Activated CD4-positive, alpha-beta T cell treated with anti-CD3 and anti-CD28 coated beads, Interleukin-2, amount 50 U/mL, for 1 hour (primary cell): ENCODE data around the gene DFFA.
"Not testable (repeated sequence)": the region's sequence is repeated elsewhere in the genome, so short reads cannot be mapped to it uniquely, and the experiment has no call there.

Source experiments
- DNase-seq: peaks from one replicate; pipeline ENCODE4 v3.0.0-alpha.2; 2020

The DFFA gene, protein sequence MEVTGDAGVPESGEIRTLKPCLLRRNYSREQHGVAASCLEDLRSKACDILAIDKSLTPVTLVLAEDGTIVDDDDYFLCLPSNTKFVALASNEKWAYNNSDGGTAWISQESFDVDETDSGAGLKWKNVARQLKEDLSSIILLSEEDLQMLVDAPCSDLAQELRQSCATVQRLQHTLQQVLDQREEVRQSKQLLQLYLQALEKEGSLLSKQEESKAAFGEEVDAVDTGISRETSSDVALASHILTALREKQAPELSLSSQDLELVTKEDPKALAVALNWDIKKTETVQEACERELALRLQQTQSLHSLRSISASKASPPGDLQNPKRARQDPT

DNA sequence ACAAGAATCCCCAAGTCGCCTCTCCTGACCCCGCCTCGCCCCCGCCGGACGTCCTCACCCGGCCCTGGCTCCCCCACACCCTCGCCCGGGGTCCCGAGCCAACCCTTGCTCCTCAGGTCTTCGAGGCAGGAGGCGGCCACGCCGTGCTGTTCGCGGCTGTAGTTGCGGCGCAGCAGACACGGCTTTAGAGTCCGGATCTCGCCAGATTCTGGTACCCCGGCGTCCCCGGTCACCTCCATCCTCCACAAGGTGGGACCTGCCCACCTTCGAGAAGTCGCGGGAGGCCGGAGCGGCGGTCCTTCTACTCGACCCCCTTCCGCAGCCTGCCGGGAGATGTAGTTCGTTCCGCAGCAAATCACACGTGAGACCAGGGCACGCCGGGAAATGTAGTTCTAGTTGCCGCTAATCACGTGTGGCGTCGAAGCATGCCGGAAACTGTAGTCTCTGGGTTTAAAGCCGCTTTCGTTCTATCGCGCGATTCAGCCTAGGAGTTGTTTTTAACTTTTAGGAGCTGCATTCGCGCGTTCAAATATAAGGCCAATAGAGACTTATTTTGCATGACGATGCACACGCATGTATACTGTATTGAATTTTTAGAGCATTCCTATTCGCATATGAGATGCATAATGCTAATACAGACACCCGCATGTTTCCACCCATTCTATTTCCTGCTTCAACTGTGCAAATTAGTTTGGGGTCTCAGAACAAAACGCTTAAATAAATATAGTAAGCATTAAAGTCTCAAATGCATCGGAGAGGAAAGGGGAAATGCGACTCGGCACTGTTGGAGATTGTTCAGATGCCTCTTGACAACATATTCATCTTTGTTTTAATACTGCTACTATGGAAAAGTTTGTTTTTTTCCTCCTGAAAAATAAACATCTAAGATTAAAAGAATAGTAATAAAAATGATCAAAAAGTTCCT is at the start of gene DFFA:
Gene DFFA, minus strand, starts transcription at position 310 of the 925 bp plus-strand sequence. Its CDS starts 71 bp downstream, at position 239.
- DNase-seq, result peak; percentile 89

DNA sequence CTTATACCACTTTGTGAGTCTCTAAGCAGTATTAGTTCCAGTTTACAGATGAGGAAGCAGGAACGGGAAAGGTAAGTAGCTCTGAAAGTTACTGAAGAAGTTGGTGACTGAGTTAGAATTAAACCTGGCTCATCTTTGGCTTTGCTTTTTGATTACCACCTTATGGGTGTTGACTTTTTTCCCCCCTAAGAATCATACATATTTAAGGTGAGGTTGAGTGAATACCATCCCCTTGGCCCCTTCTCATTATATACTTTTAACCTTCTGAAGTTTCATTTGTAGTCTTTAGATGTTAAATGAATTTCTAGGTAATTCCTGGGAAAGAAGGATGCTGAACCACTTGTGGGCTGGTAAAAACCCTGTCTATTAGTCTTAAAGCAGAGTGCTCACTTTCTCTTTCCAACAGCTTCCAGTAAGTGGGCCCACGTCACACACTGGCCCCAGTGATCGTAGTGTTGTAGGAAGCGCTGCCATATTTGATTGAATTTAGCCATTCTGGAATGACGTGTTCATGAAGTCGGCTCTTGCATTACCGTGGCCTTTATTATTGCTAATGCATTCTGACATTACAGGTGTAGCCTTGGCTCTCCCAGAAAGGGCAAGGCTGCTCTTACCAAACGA is 49.3 kb upstream of the DFFA start:
- no peak for DNase-seq

DNA sequence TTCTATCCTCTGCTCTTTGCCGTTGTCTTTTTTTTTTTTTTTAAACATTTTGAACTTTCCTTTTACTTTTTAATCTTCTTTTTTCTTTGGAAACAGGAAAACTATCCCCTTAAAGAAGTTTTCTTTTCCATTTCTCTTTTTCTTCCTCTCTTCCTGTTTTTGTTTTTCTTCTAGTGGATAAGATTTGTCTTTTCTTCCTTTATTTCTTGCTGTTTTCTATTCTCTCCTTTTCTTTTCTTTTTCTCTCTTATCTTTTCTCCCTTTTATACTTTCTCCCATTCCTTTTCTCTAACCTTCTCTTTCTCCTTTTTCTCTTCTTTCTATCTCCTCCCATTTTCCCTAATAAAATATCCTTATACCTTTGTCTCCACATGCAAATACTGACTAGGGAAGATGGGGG is 48.6 kb upstream of the DFFA start:
- no peak for DNase-seq

DNA sequence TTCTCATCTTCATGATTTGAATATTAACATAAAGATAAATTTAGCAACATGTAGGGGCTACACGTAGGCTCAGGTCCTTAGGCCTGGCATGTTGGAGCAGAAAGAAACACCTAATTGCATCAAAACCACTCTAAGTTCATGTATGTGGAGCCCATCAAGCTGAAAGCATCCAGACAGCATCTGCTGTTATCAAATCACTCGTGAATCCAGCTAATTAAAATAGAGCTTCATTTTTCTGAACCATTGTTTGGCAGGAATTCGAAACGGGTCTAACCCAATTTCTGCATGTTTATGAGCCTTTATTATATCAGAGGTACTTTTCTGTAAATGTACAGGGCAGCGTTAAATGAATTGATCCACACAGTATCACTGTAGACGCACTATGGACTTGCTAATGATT is 48.2 kb upstream of the DFFA start:
- DNase-seq, result no peak

DNA sequence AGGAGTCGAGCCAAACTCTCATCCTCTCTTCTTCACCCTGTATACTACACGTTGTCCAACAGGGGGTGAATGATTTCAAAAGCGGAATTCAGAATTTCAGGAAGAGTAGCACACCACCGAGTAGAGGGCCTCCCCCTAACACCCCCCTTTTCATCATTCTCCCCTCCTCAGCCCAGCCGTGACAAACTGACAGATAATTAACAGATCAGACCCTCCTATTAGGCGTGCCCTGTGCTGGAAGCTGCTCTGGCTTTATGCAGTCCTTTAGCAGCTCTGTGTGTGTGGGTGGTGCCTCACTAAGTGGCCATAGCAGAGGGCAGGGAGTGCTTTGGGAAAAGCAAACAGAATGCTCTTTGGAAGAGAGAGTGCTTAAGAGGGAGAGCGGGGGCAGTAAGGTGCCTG is 46.7 kb upstream of the DFFA start:
- no peak for DNase-seq

DNA sequence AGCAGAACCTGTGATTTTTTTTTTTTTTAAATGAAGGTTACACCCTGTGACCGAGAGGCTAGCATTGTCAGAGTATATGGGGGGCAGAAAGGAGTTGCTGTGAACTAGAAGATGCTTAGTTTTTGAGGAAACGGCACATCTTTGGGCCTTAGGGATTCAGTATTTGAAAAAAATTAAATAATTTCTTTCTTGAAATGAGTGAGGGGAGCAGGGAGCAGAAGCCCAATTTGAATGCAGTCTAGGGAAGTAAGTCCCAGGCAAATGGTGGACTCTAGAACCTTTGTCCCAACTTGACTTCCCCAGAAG is 45.3 kb upstream of the DFFA start:
- DNase-seq, result no peak

DNA sequence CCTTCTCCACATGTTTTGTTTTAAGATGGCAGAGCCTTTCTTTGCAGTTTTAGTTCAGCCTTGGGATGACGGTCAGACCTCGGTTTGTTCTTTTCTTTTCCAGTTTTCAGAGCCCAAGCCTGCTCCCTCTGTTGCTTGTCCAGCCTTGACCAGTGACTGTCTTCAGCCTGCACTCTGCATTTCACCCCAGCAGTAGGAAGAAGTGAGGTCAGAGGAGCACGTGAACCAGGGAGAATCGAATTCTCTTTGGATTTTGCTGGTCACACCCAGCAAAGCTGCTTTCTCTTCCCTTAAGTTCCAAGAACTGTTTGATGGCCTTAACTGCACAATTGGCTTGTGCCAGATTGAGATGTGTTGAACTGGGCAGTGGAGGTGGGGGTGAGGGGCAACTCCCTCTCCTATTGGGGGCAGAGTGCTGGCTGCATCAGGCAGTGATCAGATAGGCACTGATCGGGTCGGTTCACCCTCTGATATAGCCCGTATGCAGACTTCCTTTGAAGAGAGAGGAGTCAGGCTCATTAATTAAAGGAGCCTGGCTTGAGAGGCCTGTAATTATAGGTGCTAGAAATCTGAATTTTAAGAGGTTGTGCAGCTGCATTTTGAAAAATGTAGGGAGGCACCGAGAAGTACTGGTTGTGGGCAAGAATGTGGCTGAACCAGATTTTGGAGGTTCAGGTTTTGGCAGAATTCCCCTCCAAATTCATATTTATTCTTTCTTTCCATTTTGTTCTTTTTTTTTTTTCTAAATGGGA is 44.8 kb upstream of the DFFA start:
- DNase-seq, result no peak

DNA sequence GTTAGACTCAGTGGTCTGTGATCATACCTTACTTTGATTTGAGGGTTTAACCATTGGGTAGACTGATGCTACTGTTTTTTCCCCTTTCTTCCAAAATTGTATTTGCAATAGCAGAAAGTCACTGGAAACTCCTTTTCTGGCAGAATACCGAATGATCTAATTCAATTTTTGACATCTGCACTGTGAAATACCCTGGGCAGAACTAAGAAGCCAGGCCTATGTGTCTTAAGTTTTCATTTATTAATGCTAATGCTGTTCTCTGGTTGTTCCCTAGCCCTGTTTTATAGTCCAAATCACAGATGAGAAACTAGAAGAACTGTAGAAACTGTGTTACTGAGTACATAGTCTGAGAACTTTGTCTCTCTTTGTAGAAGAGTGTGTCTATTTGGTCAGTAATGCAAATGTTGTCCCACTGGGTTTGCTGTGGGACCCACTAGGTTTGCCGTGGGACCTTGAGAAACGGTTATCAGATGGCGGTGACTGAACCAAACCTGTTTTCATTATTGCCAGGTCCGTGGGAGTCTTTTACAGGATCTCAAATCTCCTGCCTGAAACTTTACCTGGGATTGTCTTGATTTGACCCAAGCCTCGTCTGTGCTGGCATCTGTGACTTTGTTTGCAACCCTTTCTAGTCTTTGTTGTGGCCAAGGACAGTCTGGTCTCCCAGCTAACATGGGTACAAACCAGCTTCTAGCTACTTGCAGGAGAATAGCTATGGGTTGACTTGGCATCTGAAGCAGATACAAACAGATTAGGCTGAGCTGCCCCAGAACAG is 43.8 kb upstream of the DFFA start:
- DNase-seq, result no peak

DNA sequence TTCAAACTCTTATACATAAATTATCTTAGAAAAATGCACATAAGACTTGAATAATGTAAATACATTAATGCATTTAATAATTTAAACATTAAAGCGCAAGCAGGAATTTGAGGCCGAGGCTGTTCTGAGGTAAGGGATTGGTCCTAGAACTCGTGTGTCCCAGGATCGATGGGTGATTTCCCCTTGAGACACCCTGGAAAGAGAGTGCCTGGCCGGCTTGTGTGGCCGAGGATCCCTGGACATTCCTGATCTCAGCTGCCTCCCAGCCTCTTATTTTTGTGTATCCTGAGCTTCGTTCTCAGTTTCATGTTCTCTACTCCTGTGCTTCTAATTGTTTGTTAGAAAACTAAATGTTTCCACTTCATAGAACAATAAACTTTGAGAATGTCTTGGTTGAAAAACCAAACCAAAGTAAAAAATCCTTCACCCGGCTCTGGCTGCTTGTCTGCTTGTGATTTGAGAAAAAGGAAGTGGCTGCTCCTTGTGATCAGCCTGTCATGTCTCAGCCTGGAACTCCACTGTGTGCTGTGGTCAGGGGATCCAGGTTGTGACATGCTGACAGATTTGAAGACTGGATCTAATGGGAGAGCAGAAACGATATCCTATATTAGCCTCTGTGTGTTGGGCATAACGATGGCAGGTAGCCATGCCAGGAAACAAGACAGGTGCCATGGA is 43.1 kb upstream of the DFFA start:
- DNase-seq, result no peak

DNA sequence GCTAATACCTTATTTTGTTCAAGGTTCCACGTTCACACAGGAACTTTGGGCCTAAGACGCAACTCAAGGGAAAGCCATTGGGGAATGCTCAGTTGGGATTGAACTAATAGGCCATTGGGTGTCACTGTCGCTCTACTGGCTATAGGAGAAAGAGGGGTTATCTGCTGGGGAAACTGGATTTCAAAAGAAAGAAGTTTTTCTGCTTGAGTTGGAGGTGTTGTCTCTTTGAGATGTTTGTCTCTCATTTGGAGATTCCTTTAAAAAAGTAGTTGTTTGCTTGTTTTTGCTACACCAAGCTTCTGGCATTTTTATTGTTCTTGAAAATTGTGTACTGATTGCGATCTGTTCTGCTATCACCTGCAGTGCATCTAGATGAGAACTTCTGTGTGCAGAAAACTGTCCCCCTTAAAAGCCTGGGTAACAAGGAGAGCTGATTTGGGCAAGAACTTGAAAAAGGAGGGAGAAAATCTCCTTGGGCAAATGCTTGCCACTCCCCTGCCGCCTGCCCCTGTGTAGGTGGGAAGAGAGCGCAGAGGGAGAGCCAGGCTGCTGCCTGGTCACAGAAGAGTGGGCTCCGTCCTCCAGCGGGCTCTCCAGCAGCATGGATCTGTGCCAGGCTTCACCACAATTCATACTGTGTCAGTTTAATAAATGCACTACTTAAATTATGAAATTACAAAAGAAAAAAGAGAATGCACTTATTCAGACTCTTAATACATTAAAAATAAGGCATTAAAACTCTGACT is 42.3 kb upstream of the DFFA start:
- peak; percentile 20 for DNase-seq

DNA sequence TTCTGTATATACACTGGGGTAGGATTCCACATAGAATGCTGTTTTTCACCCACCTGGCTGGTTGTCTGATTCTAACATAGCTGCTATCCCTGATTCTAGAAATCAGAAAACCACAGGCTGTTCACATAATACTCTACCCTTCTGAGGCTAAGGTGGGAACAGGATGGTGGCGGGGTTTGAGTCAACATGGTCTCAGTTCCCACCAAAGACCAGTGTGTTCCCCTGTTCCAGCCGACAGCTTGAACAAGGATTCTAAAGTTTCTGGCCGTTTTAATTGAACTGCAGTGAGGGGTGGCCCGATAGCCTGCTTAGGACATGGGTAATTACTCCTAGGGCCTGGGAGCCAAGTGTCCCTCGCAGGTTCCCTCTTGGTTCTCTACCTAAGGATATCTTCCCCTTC is 40.9 kb upstream of the DFFA start:
- DNase-seq, result no peak

DNA sequence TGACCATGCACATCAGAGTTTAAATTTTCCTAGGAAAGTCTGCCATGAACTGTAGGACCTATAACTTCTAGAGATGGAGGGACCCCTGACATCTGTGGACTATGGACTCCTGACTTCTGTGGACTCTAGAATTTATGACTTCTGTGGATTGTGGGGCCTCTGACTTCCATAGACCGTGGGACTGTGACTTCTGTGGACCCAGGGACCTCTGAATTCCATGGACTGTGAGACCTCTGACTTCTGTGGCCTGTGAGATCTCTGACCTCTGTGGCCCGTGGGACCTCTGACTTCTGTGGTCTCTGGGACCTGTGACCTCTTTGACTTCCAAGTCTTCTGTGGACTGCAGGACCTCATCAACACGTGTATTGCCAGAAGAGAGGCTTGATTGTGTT is 39.2 kb upstream of the DFFA start:
- DNase-seq, result no peak

DNA sequence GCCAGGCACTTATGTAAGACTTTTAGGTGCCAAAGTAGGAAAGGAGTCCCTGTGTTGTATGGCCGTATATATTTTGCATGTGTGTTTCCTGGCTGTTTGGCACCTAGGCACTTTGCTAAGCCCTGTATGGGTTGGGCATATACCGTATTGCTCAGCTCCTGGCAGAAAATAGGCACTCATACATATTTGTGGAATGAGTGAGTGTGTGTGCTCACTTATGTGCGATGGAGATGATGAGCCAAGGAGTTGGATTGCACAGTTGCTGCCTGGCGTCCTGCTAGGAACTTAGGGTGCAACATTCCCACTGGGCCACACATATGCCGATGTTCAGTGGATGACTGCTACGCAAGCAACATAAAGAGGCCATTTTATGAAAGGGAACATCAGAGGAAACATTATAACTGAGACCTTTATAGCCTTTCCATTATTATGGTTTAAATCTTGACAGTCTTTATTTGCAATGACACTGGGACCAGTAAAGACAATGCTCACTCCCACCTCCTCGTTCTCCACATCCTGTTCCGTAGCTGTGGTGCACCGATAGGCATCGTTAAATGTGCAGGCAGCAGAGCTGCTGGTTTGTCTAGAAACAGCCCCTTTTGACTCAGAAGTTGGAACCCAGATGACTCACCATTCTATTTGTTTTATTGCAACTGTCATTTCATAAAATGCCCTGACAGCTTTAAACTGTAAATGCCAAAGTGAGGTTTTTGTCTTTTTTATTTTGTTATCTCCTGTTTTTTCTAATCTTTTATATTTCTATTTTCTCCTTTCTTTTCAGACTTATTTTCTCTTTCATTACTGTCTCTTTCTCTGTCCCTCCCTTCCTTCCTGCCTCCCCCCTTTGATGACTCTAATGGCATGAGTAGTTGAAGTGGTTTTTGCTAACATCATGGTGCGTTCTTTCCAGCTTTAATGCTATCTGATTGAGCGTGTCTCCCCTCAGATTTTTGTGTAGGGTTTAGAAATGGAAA is 38.5 kb upstream of the DFFA start:
- DNase-seq, result peak; percentile 69

DNA sequence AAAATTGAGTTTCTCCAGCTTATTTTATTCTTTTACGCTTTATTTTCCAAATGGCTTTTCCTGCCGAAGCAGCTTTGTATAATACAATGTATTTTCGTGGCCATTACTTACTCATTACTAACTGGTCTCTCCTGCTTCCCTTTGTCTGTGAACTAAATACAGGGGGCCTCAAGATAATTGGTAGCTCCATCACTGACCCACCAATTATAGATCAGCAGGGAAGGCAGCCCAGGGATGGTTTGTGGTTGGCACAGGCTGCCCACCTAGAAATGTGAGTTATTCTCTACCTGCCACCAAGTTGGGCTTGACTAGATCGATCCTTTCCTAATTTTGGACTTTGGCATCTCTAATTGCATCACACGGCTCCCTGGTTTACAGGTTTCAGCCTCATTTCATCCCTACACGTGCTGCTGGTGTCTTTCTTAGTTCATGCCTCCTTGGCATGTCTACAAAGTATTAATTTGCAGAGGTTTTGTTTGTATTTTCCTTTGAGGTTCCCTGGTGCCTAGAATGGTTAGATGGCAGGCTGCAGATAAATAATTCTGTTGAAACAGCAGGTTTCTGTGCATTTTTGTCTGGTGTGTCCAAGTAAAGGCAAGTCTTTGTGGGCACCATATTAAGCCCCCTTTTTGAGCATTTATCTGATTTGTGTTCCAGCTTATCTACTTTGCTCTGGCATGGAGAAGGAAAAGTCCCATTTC is 37.6 kb upstream of the DFFA start:
- DNase-seq, result no peak

DNA sequence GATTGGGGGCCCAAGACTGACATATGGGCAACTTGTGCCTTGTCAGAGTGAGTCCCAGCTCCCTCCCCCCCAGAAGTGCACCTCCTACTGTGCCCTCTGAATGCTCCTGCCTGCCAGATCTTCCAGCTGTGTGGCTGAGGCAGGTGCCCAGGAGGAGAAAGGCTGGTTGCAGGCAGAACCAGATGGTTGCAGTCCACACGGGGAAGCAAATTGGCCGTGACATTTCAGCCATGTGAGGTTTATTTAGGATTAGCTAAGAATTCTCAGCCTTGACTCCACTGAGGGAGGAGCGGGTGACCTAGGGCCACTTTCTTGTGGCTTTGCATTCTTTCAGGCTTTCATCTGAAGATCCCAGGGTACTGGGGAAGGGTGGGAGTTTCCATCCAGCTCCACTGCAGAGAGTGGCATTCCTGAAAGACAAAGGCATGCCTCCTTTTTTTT is 36.2 kb upstream of the DFFA start:
- no peak for DNase-seq

DNA sequence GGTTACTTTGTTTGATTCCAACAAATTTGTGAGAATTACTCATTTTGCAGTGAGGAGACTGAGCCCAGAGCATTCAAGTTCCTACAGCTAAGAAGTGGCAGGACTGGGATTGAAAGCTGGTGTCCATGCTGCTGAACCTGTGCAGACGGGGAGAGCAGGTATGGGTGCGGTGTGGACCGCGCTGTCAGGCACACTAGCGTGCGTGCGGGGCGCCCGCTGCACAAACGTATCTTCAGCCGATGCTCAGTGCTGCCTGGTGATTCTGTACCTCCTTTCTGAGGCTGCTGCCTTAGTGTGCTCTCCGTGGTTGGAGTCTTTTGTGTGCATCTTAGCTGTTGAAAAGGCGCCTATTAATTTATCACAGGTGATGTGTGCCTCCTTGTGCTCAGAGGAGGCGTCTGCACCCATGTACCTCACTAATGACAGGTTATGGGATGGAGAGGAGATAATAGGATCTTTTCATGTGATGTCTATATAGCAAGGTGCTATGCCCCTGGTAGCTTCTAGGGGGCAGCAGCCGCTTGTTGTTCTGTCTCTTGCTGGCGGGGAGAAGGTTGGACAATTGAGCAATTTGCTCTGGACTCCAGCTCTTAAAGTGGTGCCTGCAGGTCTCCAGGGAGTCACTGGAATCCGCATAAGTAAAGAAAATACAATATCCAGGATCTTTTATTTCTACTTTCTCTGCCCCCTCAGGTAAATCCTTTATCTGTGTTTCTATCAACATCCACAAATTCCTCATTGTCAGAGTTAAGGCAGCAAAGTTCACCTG is 35.0 kb upstream of the DFFA start:
- peak; percentile 53 for DNase-seq

DNA sequence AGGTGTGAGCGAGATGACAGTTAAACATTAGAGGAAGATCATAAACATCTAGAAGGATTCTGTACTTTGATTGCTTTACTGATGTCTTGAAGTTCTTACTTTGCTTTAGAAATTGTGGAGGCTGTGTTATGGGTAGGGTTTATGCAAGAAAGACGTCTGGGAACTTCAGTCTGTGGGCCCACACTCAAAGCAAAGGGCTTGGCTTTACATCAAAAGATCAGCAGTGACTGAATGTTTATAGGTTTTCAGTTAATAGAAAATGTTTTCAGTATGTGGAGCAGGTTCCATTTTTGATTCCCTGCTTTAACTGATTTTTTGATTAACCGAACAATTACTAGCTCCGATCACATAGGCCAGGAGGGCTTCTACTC is 34.3 kb upstream of the DFFA start:
- DNase-seq, result no peak

DNA sequence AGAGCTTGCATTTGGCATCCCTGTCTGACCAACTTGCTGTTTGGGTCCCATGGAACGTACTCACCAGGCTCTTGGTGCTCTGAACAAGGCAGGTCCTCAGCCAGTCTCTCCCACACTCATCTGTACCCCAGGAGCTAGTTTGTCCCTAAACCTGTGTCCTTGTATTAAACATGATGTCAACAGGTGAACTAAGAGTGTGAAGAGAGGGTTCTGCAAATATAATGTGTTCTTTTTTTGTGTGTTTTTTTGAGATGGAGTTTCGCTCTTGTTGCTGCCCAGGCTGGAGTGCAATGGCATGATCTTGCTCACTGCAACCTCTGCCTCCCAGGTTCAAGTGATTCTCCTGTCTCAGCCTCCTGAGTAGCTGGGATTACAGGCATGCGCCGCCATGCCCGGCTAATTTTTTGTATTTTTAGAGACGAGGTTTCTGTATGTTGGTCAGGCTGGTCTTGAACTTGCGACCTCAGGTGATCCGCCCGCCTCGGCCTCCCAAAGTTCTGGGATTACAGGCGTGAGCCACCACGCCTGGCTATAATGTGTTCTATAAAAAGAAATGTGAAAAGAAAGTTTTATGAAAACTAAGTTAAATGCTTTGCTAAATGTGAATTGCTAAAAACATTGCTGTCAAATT is 33.8 kb upstream of the DFFA start:
- not testable (repeated sequence) for DNase-seq
